NCI-H510A treated with DMSO at 0.1 percent for 48 hours (cell line): ENCODE data around the gene TCHP.
A peak's percentile ranks its signal among the peaks of the same experiment; 100 is the strongest.
"Not testable (repeated sequence)": the region's sequence is repeated elsewhere in the genome, so short reads cannot be mapped to it uniquely, and the experiment has no call there.

ENCODE experiments used
- DNase-seq: peaks from one replicate; lab custom pipeline; 2025; lab: John Stamatoyannopoulos, UW

TCHP gene, protein sequence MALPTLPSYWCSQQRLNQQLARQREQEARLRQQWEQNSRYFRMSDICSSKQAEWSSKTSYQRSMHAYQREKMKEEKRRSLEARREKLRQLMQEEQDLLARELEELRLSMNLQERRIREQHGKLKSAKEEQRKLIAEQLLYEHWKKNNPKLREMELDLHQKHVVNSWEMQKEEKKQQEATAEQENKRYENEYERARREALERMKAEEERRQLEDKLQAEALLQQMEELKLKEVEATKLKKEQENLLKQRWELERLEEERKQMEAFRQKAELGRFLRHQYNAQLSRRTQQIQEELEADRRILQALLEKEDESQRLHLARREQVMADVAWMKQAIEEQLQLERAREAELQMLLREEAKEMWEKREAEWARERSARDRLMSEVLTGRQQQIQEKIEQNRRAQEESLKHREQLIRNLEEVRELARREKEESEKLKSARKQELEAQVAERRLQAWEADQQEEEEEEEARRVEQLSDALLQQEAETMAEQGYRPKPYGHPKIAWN

DNA sequence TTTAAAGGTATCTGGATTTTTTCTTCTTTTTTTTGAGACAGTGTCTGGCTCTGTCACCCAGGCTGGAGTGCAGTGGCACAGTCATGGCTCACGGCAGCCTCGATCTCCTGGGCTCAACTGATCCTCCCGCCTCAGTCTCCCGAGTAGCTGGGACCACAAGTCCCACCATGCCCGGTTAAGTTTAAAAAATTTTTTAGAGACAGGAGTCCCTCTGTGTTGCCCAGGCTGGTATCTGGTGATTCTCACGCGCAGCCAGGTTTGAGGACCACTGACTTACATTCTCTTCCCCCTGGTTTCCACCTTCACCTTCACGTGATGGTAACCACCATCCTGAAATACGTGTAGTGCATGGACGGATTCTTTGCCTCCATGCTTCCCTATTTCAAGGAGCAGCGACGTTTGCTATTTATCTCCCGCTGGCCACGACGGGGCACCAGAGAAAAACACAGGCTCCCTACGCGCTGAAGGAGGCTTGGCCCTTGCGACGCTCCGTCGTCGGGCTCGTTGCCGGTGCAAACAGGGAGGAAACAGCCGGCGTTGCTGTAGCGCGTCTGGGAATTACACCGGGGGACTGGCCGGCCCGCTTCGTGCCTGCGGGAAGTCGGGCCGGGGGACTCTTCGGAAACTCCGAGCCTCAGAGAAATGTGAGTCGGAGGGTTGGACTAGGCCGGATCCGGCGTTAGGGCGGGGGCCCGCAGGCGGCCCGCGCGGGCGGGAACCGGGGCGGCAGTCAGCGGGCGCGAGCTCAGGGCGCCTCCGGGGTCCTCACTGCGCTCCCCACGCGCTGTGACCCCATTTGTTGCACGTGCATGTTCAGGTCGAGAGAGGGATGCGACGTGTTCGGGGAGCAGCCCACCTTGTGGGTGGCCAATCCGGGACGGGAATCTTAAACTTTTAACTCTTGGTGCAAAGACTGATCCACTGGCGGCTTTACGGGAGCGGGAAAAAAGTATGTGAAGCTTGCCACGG, at the start of gene TCHP:
TCHP (plus strand) TSS at position 492 of the 969 bp plus-strand sequence. CDS start 2,753 bp downstream, outside the sequence.
- peak; percentile 73 for DNase-seq

DNA sequence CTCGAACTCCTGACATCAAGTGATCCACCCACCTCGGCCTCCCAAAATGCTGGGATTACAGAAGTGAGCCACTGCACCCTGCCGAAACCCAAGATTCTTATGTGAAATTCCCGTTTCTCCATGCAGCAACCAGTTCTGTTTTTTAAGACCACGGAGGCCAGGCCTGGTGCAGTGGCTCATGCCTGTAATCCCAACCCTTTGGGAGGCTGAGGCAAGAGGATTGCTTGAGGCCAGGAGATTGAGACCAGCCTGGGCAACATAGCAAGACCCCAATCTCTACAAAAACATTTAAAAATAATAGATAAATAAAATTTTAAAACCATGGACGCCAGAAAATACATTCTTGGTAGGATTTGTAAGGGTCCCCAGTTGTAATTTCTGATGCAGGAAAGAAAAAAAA, 49.6 kb upstream of the TCHP start:
- not testable (repeated sequence) for DNase-seq

DNA sequence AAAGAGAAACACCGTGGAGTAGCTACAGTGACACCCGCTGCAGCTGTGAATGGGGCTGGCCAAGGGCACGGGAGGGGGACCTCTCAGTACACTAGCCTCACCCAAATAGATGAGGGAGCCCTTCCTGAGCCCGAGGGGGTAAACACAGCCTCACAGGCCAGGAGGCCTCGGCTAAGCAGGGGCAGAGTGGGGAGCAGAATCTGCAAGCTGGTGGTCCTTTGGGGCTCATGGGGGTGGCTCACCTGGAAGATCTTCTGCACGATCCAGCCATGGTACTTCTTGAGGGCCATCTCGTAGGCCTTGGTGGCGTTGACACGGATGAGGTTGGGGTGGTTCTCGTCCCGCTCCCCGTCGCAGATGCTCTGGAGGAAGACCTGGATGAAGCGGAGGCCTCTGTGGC, 44.7 kb upstream of the TCHP start:
- no peak for DNase-seq

DNA sequence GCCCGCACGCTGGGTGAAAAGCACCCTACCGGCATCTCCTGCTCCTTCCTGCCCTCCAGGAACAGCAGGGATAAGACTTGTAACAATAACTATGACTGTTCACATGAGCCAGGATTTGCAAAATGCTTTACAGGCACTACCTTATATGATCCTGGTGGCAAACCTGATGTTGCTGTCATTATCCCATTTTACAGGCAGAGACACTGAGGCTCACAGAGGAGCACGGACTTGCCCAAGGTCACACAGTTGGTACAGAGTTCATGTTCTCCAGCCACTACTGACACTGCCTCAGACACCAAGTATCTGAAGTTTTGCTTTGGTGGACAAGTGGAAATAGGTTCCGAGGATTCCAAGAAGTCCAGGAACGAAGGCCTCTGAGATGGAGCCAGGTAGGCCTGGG, 42.4 kb upstream of the TCHP start:
- no peak for DNase-seq

DNA sequence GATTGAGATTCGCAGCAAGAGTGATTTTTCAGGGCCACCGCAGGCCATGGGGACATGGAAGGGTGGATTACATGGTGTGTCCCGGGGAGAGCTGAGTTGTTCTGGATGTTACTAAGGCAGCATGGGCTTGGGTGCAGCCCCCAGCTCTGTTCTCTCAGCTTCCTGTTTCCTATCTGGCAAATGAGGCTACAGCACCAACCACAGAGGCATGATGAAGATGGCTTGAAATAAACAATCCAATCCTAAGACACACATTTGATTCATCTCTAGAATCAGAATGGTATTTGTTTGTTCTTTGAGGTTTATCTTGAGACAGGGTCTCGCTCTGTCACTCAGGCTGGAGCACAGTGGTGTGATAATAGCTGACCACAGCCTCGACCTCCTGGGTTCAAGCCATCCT, 41.3 kb upstream of the TCHP start:
- DNase-seq = no peak

DNA sequence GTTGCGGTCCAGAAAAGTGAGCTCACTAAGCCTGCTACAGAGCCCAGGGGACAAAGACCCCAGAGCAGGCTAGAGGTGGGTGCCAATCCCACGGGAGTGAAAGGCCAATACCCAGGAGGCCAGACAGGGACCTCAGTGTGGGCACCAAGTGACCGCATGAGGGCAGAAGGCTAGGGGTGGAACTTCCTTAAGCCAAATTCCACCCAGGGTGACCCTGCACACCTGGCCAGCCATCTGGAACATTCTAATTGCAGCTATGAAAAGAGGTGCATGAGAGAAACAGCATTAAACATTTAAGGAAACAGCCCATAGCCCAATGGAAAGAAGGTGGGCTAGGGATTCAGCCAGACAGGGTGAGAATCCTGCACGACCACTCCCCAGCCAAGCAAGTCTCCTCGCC, 39.1 kb upstream of the TCHP start:
- DNase-seq = no peak

DNA sequence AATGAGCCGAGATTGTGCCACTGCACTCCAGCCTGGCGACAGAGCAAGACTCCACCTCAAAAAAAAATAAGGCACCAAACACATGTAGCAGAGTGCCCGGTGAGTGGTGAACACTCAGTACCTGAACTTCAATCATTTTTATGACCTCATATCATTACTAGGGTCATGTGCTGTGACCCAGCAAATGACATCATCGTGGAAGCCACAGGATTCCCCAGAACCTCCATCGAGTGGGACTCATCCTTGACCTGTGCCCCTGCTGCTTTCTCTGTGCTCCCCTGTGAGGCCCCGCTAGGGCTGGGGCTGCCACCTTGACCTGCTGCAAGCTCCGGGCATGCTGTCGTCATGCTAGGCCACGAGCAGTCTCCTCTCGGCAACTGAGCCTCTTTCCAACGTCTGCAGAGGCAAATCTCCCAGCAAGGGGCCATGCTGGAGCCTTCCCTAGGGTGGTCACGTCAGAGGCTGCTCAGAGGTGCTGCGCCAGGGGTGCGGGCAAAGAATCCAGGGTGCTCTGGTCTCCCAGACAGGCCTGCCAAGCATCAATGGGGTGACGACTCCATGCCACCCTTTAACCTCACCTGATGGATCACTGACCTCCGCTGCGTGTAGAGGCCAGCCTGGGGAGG, 38.3 kb upstream of the TCHP start:
- no peak for DNase-seq

DNA sequence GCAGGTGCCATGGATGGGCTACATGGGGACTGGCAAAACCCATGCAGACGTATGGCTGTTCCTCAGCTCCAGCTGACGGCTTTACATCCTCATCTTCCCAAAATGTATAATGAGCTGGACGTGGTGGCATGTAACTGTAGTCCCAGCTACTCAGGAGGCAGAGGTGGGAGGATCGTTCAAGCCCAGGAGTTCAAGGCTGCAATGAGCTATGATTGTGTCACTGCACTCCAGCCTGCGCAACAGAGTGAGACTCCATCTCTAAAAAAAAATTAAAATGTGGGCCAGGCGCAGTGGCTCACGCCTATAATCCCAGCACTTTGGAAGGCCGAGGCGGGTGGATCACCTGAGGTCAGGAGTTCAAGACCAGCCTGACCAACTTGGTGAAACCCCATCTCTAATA, 37.6 kb upstream of the TCHP start:
- DNase-seq = not testable (repeated sequence)

DNA sequence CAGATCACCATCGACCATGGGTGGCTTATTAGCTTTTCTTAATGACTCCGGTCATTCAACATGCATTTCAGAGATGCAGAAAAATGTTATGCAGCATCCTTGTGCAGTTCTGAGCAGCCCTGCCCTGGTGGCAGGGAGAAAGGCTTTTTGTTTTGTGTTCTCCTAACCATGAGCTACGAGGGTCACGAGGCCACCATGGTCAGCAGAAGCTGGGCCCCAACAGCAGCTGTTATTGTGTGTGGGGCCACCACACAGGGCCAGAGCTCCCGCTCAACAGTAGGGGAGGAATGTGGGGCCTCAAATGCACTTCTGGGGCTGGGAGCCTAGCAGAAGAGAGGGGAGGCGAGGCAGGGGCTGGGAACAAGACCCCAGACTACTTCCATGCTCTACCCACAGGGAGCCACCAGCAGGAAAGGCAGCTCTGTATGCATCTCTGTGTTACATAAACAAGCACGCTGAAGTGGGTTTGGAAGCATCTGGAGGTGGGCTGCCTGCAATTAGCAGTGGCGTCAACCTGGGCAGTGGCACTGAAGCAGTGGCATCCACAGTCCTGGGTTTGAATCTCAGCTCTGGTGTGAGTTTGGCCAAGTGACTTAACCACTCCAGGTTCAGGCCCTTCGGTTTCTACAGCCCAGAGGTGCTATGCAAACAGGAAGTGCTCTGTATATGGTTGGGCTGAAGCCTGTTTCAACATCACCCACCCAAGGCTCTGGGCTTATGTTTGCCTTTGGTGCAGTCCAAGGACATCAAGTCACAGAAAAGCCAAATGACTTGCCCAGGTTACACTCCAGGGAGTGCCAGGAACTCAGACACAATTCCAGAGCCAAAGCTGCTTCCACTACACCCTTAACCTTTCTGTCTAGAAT, 36.0 kb upstream of the TCHP start:
- DNase-seq = peak; percentile 58

DNA sequence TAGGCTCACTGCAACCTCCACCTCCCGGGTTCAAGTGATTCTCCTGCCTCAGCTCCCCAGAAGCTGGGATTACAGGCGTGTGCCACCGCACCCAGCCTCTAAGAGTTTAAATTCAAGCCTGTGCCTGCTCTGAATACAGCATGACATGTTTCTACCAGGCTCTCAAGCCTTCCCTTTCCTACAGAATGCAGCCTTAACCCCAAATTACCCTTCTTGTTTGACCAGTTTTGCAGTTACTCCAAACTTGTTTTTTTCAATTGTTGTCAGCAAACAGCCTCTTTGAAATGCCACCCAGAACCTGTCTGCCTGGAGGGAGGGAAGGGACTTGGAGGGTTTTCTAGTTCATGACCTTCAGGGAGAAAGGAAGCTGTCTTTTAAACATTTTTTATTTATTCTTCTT, 35.2 kb upstream of the TCHP start:
- DNase-seq = peak; percentile 26

DNA sequence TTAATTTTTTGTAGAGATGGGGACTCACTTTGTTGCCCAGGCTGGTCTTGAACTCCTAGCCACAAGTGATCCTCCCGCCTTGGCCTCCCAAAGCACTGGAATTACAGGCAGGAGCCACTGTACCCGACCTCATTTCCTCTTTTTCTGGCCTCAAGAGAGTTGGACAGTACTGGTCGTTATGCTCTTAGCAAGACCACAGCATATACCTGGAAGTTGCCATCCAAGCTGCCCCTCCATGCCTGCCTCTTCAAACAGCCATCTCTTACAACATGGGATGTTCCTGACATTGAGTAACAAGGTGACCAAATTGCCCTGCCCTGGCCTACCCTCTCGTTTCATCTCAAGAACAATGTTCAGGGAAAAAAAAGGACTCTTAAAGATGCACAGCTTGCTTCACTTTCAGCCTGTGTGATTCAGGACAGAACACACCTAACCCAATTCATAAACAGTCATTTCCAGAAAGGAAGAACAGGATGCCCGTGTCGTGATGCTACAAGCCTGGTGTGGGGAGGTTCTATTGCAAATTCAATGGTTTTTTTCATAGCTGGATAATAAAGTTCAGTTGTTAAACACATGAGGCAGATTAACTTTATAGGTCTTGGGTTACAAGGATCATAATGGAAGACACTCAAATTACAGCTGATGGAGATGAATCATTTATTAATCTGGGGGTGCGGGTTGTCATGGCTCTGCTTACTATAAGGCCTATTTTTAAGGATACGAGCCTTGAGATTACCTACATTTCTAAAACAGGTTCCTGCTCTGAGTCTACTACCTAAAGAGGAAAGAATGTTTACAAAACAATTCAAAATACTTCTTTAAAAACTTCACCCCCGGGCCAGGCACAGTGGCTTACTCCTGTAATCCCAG, 31.7 kb upstream of the TCHP start:
- DNase-seq = no peak

DNA sequence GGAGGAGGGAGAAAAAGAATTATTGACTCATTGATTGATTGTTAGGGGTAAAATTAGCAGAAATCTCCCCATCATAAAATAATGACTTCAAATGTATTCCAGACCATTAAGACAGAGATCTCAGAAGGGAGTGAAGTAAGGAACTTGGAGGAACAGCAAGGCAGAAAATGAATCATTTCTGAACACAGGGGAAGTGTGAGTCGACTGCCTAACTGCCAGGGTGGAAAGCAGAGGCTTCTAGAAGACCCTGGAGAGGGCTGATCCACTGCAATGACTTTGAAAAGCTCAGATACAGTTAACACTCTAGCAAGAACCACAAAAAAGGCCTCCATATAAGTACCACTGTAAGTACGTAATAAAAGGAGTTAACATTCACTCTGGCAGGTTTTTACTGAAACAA, 29.4 kb upstream of the TCHP start:
- no peak for DNase-seq

DNA sequence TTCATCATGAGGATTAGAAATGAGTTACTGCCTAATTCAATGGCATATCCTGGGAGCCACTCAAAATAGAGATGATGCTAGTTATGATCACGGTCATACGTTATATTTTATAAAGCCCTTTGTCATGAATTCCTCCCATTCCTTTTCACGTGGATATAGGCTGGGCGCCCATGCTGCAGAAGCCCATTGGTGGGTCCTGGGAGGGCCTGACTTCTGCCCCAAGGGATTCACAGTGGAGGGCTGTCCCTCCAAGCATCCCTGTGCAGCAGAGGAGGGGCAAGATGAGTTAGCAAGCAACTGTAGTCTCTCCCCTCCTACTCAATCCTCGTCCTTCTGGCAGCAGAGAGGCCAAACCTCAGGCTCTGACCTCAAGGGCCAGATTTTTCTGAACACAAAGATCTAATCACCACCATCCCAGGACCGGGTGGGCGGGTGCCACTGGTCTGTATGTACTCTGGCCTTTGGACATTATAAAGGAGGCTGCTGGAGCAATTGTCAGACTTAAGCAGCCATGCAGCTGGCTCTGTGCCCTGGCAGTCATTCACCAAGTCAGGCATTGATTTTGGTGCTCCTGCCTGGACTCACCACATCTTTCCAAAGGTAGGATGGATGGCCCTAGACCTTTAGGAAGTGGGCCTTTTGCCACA, 28.3 kb upstream of the TCHP start:
- no peak for DNase-seq

DNA sequence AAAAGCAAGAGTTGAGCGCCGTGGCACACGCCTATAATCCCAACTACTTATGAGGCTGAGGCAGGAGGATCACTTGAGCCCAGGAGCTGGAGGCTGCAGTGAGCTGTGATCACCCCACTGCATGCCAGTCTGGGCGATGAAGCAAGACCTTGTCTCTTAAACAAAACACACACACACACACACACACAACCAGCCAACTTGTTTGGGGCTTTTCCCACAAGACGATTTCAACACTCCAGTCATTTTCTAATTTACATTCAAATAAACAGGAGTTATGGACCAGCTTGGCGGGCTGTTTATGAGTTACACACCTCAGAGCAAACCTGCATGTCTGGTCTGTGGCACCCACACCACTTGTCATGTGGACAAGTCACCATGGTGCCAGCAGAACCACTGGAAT, 26.4 kb upstream of the TCHP start:
- DNase-seq = no peak

DNA sequence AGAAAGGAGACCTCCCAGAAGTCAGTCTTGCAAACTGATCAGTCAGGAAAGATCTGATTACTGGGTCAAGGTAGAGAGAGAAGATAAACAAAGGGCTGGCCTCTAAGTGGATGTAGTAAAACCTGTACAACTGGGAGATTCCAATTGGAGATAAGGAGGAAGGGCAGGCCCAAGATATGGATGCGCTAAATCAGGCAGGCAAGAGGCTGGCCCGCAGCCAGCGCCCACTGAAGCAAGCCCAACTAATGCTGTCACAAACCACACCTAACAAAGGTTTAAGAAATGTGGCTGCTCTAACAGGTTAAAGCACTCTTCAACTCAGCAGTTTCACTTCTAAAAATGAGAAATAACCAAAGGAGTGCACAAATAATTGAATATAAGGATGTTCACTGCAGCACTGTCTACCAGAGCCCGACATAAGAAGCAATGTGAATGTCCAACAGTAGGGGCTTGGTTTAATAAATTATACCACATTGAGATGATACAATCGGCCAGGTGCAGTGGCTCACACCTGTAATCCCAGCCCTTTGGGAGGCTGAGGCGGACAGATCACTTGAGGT, 24.4 kb upstream of the TCHP start:
- DNase-seq = peak; percentile 75

DNA sequence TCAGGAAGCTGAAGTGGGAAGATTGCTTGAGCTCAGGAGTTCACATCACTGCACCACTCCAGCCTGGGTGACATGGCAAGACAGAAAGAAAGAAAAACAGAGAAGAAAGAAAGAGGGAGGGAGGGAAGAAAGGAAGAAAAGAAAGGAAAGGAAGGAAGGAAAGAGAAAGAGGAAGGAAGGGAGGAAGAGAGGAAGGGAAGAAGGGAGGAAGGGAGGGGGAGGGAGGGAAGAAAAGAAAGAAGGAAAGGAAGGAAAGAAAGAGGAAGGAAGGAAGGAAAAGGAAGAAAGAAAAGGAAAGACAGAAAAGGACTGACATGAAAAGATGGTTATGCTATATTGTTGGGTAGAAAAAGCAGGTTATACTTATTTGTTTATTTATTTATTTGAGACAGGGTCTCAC, 23.7 kb upstream of the TCHP start:
- DNase-seq = no peak

DNA sequence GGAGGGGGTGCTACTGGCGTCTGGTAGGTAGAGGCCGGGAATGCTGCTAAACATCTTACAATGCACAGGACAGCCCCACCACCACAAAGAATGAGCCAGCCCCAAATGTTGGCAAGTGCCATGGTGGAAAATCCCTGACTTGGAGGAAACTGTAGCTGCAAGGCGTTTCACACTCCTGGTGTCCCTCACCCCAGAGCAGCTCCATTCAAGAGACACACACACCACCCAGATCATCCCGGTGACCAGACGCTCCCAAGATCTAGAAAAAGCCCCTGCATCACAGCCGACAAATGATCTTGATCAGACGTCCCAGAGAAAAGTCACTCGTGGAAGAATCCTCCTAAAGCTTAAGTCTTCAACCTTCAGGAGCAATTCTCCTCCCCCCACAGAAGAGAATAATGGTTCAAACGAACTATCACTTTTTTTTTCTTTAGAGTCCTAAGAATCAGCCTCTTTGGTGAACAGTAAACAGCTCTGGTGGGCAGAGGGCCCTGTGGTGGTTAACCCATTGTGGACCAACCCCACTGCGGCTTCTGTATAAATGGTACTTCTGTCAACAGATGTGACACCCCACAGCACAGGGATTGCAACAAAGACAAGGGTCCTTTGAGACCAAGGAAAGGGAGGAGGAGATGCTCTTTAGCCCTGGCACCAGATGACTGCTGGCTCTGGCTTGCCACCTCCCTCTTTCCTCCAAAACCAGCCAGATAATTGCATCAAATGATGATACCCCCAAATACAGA, 22.4 kb upstream of the TCHP start:
- no peak for DNase-seq

DNA sequence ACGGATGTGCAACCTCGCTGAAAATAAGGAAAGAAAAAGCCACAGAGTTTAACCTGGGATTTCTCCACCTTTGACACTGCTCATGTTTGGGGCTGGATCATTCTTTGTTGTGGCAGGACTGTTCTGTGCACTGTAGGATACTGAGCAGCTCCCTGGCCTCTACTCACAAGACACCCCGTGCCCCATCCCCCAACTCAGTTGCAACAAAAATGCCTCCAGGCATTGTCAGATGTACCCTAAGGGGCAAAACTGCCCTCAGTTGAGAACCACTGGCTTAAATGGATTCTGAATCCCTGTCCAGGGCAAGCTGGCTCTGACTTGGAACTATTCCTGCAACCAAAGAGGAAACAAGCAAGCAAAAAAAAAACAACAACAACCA, 21.8 kb upstream of the TCHP start:
- DNase-seq = no peak

DNA sequence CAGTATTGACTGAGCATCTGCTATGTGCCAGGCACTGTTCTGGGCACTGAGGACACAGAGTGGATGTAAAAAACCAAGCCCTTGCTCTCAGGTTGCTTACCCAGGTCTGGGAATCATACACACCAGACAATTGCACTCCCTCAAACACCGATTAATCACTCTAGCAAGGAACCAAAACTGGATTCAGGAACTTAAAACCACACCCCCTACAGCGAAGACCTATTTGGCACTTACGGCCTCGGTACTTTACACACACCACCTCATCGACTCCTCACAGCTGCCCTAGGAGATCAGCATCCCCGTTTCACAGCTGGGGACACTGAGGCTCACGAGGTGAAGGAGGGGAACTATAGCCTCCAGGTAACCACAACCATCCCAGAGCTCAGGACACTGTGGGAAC, 21.3 kb upstream of the TCHP start:
- DNase-seq = no peak
